ENCODE data around the gene SCAPER. TPM values are rescaled to one million over a fixed set of nuclear protein-coding genes. Genes with fewer than 3 reads are reported as not detected.

Gene SCAPER
- total RNA-seq, 4 donors from 2014 or later, result 18.7 to 22.4 (median 19.2) TPM

DNA sequence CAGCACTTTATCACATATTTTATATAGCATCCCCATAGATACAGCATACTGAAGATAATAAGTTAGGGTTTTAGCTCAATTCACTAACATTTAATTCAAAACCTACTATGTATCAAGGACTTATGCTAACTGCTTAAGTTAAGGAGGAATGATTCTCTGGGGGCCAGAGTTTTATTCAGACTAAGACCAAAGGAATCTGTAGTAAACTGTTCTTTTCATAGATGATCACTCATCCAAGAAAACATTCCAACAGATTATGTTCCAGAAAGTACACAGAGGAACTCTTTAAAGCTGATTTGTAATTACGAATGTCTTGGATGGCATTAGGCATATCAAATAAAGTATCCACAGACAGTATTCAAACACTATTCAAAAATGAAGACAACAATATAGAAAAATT lies 226.4 kb downstream of the SCAPER start:
- Histone ChIP-seq H3K4me3 (no peak overlapping the region), H3K27ac (replicated peaks in 1 of 4) (no peak overlapping the region), H3K27me3 (no peaks in the 10 kb centered on the region), H3K9me3 (no peaks in the 10 kb centered on the region), H3K36me3 (peaks cover 0 to 4% (median 0%) of the 10 kb centered on the region in 4 donors), H3K4me1 (no peaks in the 10 kb centered on the region)
- TF ChIP-seq CTCF (IDR thresholded peaks at IDR 0.05), result no peak
- no peak for TF ChIP-seq POLR2AphosphoS5 (IDR thresholded peaks at IDR 0.05)
- TF ChIP-seq EP300 (IDR thresholded peaks at IDR 0.05), result no peak
- no peak for TF ChIP-seq POLR2A (IDR thresholded peaks at IDR 0.05; ENCODE audit: low read depth)
- WGBS, result 65% methylated on average over 1 of the region's 1 CpG
- intact Hi-C loops (cut with DNase I), result no loop called here
- DNase-seq (ENCODE audit: extremely low spot score), result no peak

DNA sequence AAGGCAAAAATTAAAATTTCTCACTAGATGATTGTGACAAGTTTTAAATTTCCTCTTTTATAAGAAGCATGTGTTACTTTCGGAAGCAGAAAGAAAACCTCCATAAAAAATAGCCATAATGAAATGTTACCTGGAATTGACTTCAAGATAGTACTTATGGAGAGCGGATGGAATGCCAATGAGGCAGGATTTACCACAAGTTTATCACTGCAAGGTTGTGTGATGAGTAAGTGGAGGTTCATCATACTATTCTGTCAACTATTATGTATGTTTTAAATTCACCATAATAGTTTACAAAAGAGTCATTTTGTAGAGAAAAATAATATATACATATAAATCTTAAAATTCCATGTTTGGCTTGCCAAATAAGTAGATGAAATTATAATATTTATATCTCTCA lies 230.3 kb downstream of the SCAPER start:
- DNase-seq (ENCODE audit: extremely low spot score), result no peak
- intact Hi-C loops (cut with DNase I), result no loop called here
- Histone ChIP-seq H3K27ac (replicated peaks in 1 of 4) (no peak overlapping the region), H3K4me3 (no peak overlapping the region), H3K4me1 (peaks cover 0 to 5% (median 0%) of the 10 kb centered on the region in 4 donors), H3K9me3 (no peaks in the 10 kb centered on the region), H3K36me3 (no peaks in the 10 kb centered on the region), H3K27me3 (no peaks in the 10 kb centered on the region)
- TF ChIP-seq POLR2AphosphoS5 (IDR thresholded peaks at IDR 0.05) (no peak), CTCF (IDR thresholded peaks at IDR 0.05) (no peak), EP300 (IDR thresholded peaks at IDR 0.05) (no peak), POLR2A (IDR thresholded peaks at IDR 0.05; ENCODE audit: low read depth) (no peak)
- 96% methylated on average over 2 of the region's 2 CpGs for WGBS

- H3K4me1 ChIP-seq, result peaks cover 0 to 5% (median 0%) of the 10 kb centered on the region in 4 donors
- H3K9me3 ChIP-seq, result no peaks in the 10 kb centered on the region
- H3K4me3 ChIP-seq, result no peak overlapping the region
- H3K27me3 ChIP-seq, result no peaks in the 10 kb centered on the region
- H3K27ac ChIP-seq (replicated peaks in 1 of 4), result no peak overlapping the region
- 93% methylated on average over 4 of the region's 4 CpGs for WGBS
- intact Hi-C loops (cut with DNase I), result no loop called here
- peaks cover 0 to 10% (median 2%) of the 10 kb centered on the region in 4 donors for H3K36me3 ChIP-seq
- no peak for DNase-seq (ENCODE audit: extremely low spot score)
- TF ChIP-seq POLR2AphosphoS5 (IDR thresholded peaks at IDR 0.05) (no peak), EP300 (IDR thresholded peaks at IDR 0.05) (no peak), CTCF (IDR thresholded peaks at IDR 0.05) (no peak), POLR2A (IDR thresholded peaks at IDR 0.05; ENCODE audit: low read depth) (no peak)
Observed at GRCh38 chr15:76669521-76670207, 235.5 kb downstream of the SCAPER start.

DNA sequence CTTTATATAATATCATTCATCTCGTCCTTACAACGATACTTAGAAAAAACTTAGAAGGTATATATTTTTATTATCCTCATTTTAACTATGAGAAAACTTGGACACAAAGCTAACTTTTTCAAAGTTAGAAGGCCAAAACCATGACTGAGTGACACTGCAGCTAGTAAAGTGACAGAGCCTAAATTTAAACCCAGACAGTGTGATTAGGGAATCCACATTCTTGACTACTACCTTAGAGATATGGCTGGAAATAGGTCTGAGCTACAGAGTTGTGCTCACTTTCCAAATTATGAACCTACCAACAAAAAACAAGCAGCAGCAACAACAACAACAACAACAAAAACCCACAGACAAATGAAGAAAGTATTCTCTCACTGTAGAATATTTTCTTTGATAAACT lies 236.2 kb downstream of the SCAPER start:
- peaks cover 0 to 5% (median 0%) of the 10 kb centered on the region in 4 donors for H3K4me1 ChIP-seq
- no peaks in the 10 kb centered on the region for H3K27me3 ChIP-seq
- H3K9me3 ChIP-seq, result no peaks in the 10 kb centered on the region
- DNase-seq (ENCODE audit: extremely low spot score), result no peak
- H3K27ac ChIP-seq (replicated peaks in 1 of 4), result no peak overlapping the region
- WGBS, result 99% methylated on average over 2 of the region's 2 CpGs
- intact Hi-C loops (cut with DNase I), result no loop called here
- TF ChIP-seq CTCF (IDR thresholded peaks at IDR 0.05) (no peak), POLR2AphosphoS5 (IDR thresholded peaks at IDR 0.05) (no peak), POLR2A (IDR thresholded peaks at IDR 0.05; ENCODE audit: low read depth) (no peak), EP300 (IDR thresholded peaks at IDR 0.05) (no peak)
- H3K36me3 ChIP-seq, result peaks cover 0 to 17% (median 2%) of the 10 kb centered on the region in 4 donors
- H3K4me3 ChIP-seq, result no peak overlapping the region

All from esophagus muscularis mucosa (tissue), 4 donors.